Endothelial cell of umbilical vein (primary cell): Measurements from ENCODE around the gene DENND6A. TPM values are rescaled to one million over a fixed set of nuclear protein-coding genes. Genes with fewer than 3 reads are reported as not detected.

Experiments used
- BruUV-seq: library from RNA; stranded (reverse); fragments of 400-500 nt; replicated peaks from 2 replicates; lab custom pipeline; 2021; lab: Mats Ljungman, UMichigan
- CTCF ChIA-PET: fragments of 300-600, 350-600 bp; sonication (Branson Sonifier 250); formaldehyde crosslinking; loops from one replicate; lab custom pipeline; 2021; ENCODE audit warnings: antibody characterized with exemption, inconsistent platforms; lab: Charles Lee
- POLR2A ChIA-PET: fragments of 300-600, 350-600 bp; sonication (Branson Sonifier 250); formaldehyde crosslinking; loops from one replicate; lab custom pipeline; 2021; ENCODE audit warnings: antibody characterized with exemption, inconsistent platforms; lab: Charles Lee
- DNase-seq: peaks from one replicate; pipeline ENCODE4 v3.0.0-alpha.2; 2011; ENCODE audit warnings: low read depth, low spot score
- FAIRE-seq: peaks from 2 replicates; lab custom pipeline; 2011; peaks lifted over from hg19 to GRCh38; lab: Jason Lieb, UNC
- H2AFZ ChIP-seq: 2 replicates; pipeline ENCODE4 v1.6.0; 2012; ENCODE audit warnings: low read depth, low read length, control low read depth, inconsistent platforms
- H3K27ac ChIP-seq: 2 replicates; pipeline ENCODE4 v1.5.1; 2011; ENCODE audit warnings: low read depth, mild to moderate bottlenecking, control low read depth, low read length, moderate library complexity; ENCODE audit not compliant: insufficient read depth
- H3K27me3 ChIP-seq, 2 experiments: 2 replicates each; pipeline versions ENCODE4 v1.6.0 to v1.6.1; 2011; ENCODE audit warnings: low read length in 2 of 2, mixed read lengths in 1 of 2; ENCODE audit not compliant: control insufficient read depth in 2 of 2, insufficient read depth in 2 of 2
- H3K36me3 ChIP-seq, 2 experiments: 2 replicates in 1 of 2; 3 replicates in 1 of 2; pipeline ENCODE4 v1.5.1; 2011; ENCODE audit warnings: low read length in 2 of 2, mild to moderate bottlenecking in 1 of 2, moderate library complexity in 1 of 2; ENCODE audit not compliant: control insufficient read depth in 2 of 2, insufficient read depth in 2 of 2; ENCODE audit errors: extremely low read depth in 1 of 2
- H3K4me1 ChIP-seq: 3 replicates; pipeline ENCODE4 v1.5.1; 2011; ENCODE audit warnings: mild to moderate bottlenecking, low read length; ENCODE audit not compliant: control insufficient read depth, insufficient read depth; ENCODE audit errors: extremely low read depth
- H3K4me2 ChIP-seq: 2 replicates; pipeline ENCODE4 v1.6.1; 2011; ENCODE audit warnings: low read length, control low read depth, mixed read lengths; ENCODE audit not compliant: insufficient read depth
- H3K4me3 ChIP-seq, 3 experiments: fragments of 200-600 bp in 1 of 3; sonication (generic), shearing (Covaris generic) in 1 of 3; replicated peaks in 1 of 3; 2 replicates each; pipeline ENCODE4 v1.5.1; 2011 to 2016; ENCODE audit warnings: control low read depth in 3 of 3, low read length in 3 of 3, mild to moderate bottlenecking in 2 of 3, inconsistent platforms in 1 of 3, low read depth in 1 of 3, moderate library complexity in 1 of 3; ENCODE audit not compliant: insufficient read depth in 1 of 3
- H3K79me2 ChIP-seq: 2 replicates; pipeline ENCODE4 v1.6.0; 2012; ENCODE audit warnings: low read length, inconsistent platforms; ENCODE audit not compliant: control insufficient read depth, insufficient read depth
- H3K9ac ChIP-seq: replicated peaks from 2 replicates; pipeline ENCODE3; 2011; ENCODE audit warnings: low read length, control low read depth; ENCODE audit not compliant: insufficient read depth; ENCODE audit errors: extremely low read depth
- H3K9me1 ChIP-seq: replicated peaks from 3 replicates; pipeline ENCODE4 v1.6.0; 2011; ENCODE audit warnings: mild to moderate bottlenecking, low read length; ENCODE audit not compliant: control insufficient read depth, insufficient read depth; ENCODE audit errors: extremely low read depth
- H3K9me3 ChIP-seq: replicated peaks from 2 replicates; pipeline ENCODE4 v1.5.1; 2012; ENCODE audit warnings: low read length, inconsistent platforms; ENCODE audit not compliant: control insufficient read depth, insufficient read depth
- H4K20me1 ChIP-seq: replicated peaks from 2 replicates; pipeline ENCODE3; 2011; ENCODE audit warnings: mild to moderate bottlenecking, low read length; ENCODE audit not compliant: control insufficient read depth, insufficient read depth; ENCODE audit errors: extremely low read depth
- EZH2 ChIP-seq: IDR thresholded peaks from 2 replicates; pipeline ENCODE4 v1.6.1; 2012; ENCODE audit warnings: borderline replicate concordance, low read depth, mild to moderate bottlenecking, moderate library complexity, low read length, inconsistent platforms; ENCODE audit not compliant: severe bottlenecking
- POLR2A ChIP-seq: IDR thresholded peaks from 2 replicates; pipeline ENCODE4 v1.6.1; 2012; ENCODE audit warnings: low read depth, mild to moderate bottlenecking, control low read depth, low read length
- dilution Hi-C: fragments of 300-500 bp; cut with MboI; formaldehyde crosslinking; loops from one replicate; pipeline ENCODE4 v1.15.0; 2019; ENCODE audit warnings: low sequenced_read_pairs; ENCODE audit not compliant: extremely low pct_ligation_motif_present
- intact Hi-C: fragments of 100-400 bp; cut with micrococcal nuclease; formaldehyde crosslinking; loops from one replicate; pipeline ENCODE4 v1.10.0; 2022
- polyA plus RNA-seq, 4 experiments: library from polyadenylated mRNA; depleted of rRNA in 3 of 4; stranded (reverse) in 3 of 4; unstranded in 1 of 4; fragments of >200 nt; gene quantifications; 2 replicates each; pipeline versions ENCODE4 v1.2.1 to v1.2.3, GENCODE V29; 2011 to 2012; ENCODE audit warnings: missing spikeins in 1 of 4
- small RNA-seq: library from RNA; depleted of rRNA; stranded (forward); fragments of <200 nt; gene quantifications from one replicate; pipeline ENCODE3, GENCODE V24; 2012; ENCODE audit warnings: low replicate concordance, low read depth; ENCODE audit not compliant: insufficient read depth, insufficient read length
- total RNA-seq: library from RNA; stranded (reverse); gene quantifications from 2 replicates; pipeline ENCODE4 v1.2.3, GENCODE V29; 2021
- TF ChIP-seq, protein P1 (sequence below), 2 donors: IDR thresholded peaks; 1 replicate in 1 of 2; 2 replicates in 1 of 2; pipeline ENCODE4 v1.5.1; 2011; ENCODE audit warnings: low read length in 2 of 2, mild to moderate bottlenecking in 2 of 2, moderate library complexity in 2 of 2, control low read depth in 1 of 2, inconsistent platforms in 1 of 2, low read depth in 1 of 2; ENCODE audit not compliant: insufficient read depth in 1 of 2; ENCODE audit errors: extremely low read depth in 1 of 2

Gene DENND6A
- total and polyA plus RNA-seq, 2 donors (not counting 3 experiments of a cell fraction or from before 2014, with no cell fraction given), result 12.7 to 25.0 TPM

DNA sequence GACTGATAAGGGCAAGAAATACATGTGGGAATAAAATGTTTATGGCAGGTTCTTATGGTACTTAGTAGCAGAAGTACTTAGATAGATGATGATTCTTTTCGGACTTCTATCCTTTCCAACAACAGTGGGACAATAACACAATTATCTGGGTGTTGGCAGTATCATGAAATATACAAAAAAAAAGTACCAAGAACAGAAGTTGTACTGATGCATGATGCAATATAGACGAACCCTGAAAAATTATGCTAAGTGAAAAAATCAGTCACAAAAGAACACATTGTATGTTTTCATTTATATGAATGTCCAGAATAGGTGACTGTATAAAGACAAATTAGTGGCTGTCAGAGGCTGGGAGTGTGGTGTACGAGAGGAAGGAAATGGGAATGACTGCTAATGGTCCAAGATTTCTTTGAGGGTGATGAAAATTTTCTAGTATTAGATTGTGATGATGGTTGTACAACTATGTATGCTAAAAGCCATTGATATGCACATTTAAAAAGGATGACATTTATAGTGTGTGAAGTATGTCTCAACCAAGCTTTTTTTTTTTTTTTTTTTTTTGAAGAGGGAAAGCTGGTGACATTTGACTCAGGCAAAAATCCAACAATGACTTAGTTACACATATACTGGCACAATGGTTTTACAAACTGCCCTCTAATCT lies 116.8 kb downstream of the DENND6A start:
- TF ChIP-seq EZH2, result no peak
- TF ChIP-seq, protein P1, sequence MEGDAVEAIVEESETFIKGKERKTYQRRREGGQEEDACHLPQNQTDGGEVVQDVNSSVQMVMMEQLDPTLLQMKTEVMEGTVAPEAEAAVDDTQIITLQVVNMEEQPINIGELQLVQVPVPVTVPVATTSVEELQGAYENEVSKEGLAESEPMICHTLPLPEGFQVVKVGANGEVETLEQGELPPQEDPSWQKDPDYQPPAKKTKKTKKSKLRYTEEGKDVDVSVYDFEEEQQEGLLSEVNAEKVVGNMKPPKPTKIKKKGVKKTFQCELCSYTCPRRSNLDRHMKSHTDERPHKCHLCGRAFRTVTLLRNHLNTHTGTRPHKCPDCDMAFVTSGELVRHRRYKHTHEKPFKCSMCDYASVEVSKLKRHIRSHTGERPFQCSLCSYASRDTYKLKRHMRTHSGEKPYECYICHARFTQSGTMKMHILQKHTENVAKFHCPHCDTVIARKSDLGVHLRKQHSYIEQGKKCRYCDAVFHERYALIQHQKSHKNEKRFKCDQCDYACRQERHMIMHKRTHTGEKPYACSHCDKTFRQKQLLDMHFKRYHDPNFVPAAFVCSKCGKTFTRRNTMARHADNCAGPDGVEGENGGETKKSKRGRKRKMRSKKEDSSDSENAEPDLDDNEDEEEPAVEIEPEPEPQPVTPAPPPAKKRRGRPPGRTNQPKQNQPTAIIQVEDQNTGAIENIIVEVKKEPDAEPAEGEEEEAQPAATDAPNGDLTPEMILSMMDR (IDR thresholded peaks at IDR 0.05; ENCODE audit: extremely low read depth in 1 of 2, insufficient read depth in 1 of 2, low read depth in 1 of 2, low read length in 2 of 2), result no peak
- no peak for TF ChIP-seq POLR2A
- Histone ChIP-seq H3K79me2 (peaks cover 61% of the 10 kb centered on the region), H3K9me1 (no peaks in the 10 kb centered on the region), H3K36me3 (peaks cover 16 to 43% of the 10 kb centered on the region in 2 experiments), H3K9me3 (no peaks in the 10 kb centered on the region), H3K4me3 (no peak overlapping the region), H3K4me2 (no peak overlapping the region), H3K27me3 (no peaks in the 10 kb centered on the region), H3K9ac (no peak overlapping the region), H4K20me1 (peaks cover 2% of the 10 kb centered on the region), H3K4me1 (no peaks in the 10 kb centered on the region), H3K27ac (no peak overlapping the region), H2AFZ (no peak overlapping the region)
- ChIA-PET CTCF (interaction anchor here (1.5 to 7.7 kb wide), 3 partner anchors 9 to 179 kb away, joined by 5 to 48 read pairs (median 6); no protein-coding TSS in a partner anchor), POLR2A (no interaction called here)
- dilution Hi-C loops (no loop called here), intact Hi-C loops (no loop called here)
- no TSS peak for BruUV-seq
- no peak for FAIRE-seq
- DNase-seq, result no peak

Small RNAs within 50 kb of the gene (small RNA-seq; reads per million reads assigned to genes)
- gene RNU6ATAC26P, result not detected

Other genes with a start within 250 kb of the DENND6A start
- gene DNAH12, start 148.7 kb downstream of the DENND6A start, total RNA-seq, result 0.20 TPM in 1 of 2 replicates, not detected in the other
- gene DNAH12, start 148.7 kb downstream of the DENND6A start, polyA plus RNA-seq, result 0.06 and 0.10 TPM in 2 replicates
- 19.0 and 20.4 TPM in 2 replicates for gene PDE12, start 136.8 kb downstream of the DENND6A start, total RNA-seq
- 12.7 and 12.8 TPM in 2 replicates for gene PDE12, start 136.8 kb downstream of the DENND6A start, polyA plus RNA-seq
- 243 and 249 TPM in 2 replicates for gene ARF4, start 95.7 kb downstream of the DENND6A start, total RNA-seq
- 221 and 239 TPM in 2 replicates for gene ARF4, start 95.7 kb downstream of the DENND6A start, polyA plus RNA-seq
- 45.7 and 54.7 TPM in 2 replicates for gene SLMAP, start 63.2 kb upstream of the DENND6A start, total RNA-seq
- gene SLMAP, start 63.2 kb upstream of the DENND6A start, polyA plus RNA-seq, result 9.8 and 11.3 TPM in 2 replicates